Lung (tissue), 12 donors: ENCODE results near the gene FRMD4A. TPM values are rescaled to one million over a fixed set of nuclear protein-coding genes. Genes with fewer than 3 reads are reported as not detected.

Experiments used
- ATAC-seq: fragments of 200-7000 bp; cut with Tn5 transposase; one replicate; pipeline ENCODE4 v1.9.1; 2020; ENCODE audit warnings: moderate number of reproducible peaks; ENCODE audit not compliant: insufficient read depth, low FRiP score
- DNase-seq, 3 donors: peaks; one replicate each; pipeline ENCODE4 v3.0.0-alpha.2; 2013 to 2017
- H3K27ac ChIP-seq, 2 donors: one replicate each; pipeline ENCODE4 v1.5.1; 2013; ENCODE audit warnings: mild to moderate bottlenecking in 2 of 2, moderate library complexity in 2 of 2, control low read depth in 1 of 2, inconsistent platforms in 1 of 2, low read depth in 1 of 2, low read length in 1 of 2
- H3K27me3 ChIP-seq, 3 donors: one replicate each; pipeline ENCODE4 v1.5.1; 2013; ENCODE audit warnings: low read length in 2 of 3; ENCODE audit not compliant: control insufficient read depth in 3 of 3, insufficient read depth in 3 of 3
- H3K36me3 ChIP-seq, 4 donors: one replicate each; pipeline ENCODE4 v1.5.1; 2013; ENCODE audit warnings: low read length in 4 of 4, mild to moderate bottlenecking in 1 of 4, moderate library complexity in 1 of 4; ENCODE audit not compliant: control insufficient read depth in 4 of 4, insufficient read depth in 4 of 4
- H3K4me1 ChIP-seq, 5 donors: one replicate each; pipeline ENCODE4 v1.5.1; 2013; ENCODE audit warnings: low read length in 5 of 5, mild to moderate bottlenecking in 2 of 5, moderate library complexity in 1 of 5; ENCODE audit not compliant: control insufficient read depth in 5 of 5, insufficient read depth in 5 of 5
- H3K4me3 ChIP-seq: one replicate; pipeline ENCODE4 v1.5.1; 2013; ENCODE audit warnings: mild to moderate bottlenecking, control low read depth, moderate library complexity
- H3K9ac ChIP-seq, 2 donors: one replicate each; pipeline ENCODE4 v1.5.1; 2013; ENCODE audit warnings: low read length in 2 of 2, control low read depth in 1 of 2; ENCODE audit not compliant: insufficient read depth in 1 of 2
- H3K9me3 ChIP-seq, 4 donors: one replicate each; pipeline ENCODE4 v1.5.1; 2013; ENCODE audit warnings: low read length in 3 of 4, mild to moderate bottlenecking in 1 of 4, moderate library complexity in 1 of 4; ENCODE audit not compliant: control insufficient read depth in 4 of 4, insufficient read depth in 3 of 4
- WGBS, 2 donors: extraction: QIAGEN DNeasy Blood & Tissue Kit; methylation state at CpG; one replicate each; pipeline ENCODE4 v1.1.7; 2013; 5-methylcytosine and 5-hydroxymethylcytosine counted together
- polyA plus RNA-seq, 2 donors: library from polyadenylated mRNA; stranded (reverse); fragments of 200-250 nt; gene quantifications; one replicate each; pipeline ENCODE4 v1.2.1, GENCODE V29; 2013
- total RNA-seq, 2 donors: library from RNA; depleted of rRNA in 1 of 2; stranded (reverse); fragments of >200 nt in 1 of 2; gene quantifications; one replicate each; pipeline ENCODE4 v1.2.1, GENCODE V29; 2014 to 2021
- TF ChIP-seq, protein P1 (sequence below): IDR thresholded peaks from 2 replicates; pipeline ENCODE4 v1.5.1; 2012; ENCODE audit warnings: mild to moderate bottlenecking; ENCODE audit errors: control extremely low read depth, extremely low read depth
- donor health status: control.
- donor health status: control.
- donor health status: Bipolar disorder and iron deficiency.
- donor health status: healthy.
- donor health status: DM: yes; HTN: yes; CAD: no.

Gene FRMD4A
- total and polyA plus RNA-seq, 4 donors = 12.0 to 64.5 (median 29.3) TPM

- 95 to 96% methylated on average over 68 of the region's 68 CpGs for WGBS, 2 donors
- TF ChIP-seq, protein P1, sequence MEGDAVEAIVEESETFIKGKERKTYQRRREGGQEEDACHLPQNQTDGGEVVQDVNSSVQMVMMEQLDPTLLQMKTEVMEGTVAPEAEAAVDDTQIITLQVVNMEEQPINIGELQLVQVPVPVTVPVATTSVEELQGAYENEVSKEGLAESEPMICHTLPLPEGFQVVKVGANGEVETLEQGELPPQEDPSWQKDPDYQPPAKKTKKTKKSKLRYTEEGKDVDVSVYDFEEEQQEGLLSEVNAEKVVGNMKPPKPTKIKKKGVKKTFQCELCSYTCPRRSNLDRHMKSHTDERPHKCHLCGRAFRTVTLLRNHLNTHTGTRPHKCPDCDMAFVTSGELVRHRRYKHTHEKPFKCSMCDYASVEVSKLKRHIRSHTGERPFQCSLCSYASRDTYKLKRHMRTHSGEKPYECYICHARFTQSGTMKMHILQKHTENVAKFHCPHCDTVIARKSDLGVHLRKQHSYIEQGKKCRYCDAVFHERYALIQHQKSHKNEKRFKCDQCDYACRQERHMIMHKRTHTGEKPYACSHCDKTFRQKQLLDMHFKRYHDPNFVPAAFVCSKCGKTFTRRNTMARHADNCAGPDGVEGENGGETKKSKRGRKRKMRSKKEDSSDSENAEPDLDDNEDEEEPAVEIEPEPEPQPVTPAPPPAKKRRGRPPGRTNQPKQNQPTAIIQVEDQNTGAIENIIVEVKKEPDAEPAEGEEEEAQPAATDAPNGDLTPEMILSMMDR = no peak
- no peak for ATAC-seq
- Histone ChIP-seq H3K36me3 (peaks cover 32 to 50% (median 41%) of the 10 kb centered on the region in 4 donors), H3K27me3 (no peaks in the 10 kb centered on the region), H3K9ac (no peak overlapping the region), H3K9me3 (no peaks in the 10 kb centered on the region), H3K4me3 (no peak overlapping the region), H3K4me1 (peaks cover 0 to 34% (median 14%) of the 10 kb centered on the region in 5 donors), H3K27ac (no peak overlapping the region)
- DNase-seq = no peak
These were observed 674.2 kb downstream of the FRMD4A start for GRCh38 chr10:13656337-13657100.

- Histone ChIP-seq H3K9me3 (no peaks in the 10 kb centered on the region), H3K27me3 (no peaks in the 10 kb centered on the region), H3K36me3 (peaks cover 37 to 49% (median 43%) of the 10 kb centered on the region in 4 donors), H3K4me3 (no peak overlapping the region), H3K4me1 (peaks cover 0 to 18% (median 14%) of the 10 kb centered on the region in 5 donors), H3K9ac (no peak overlapping the region), H3K27ac (no peak overlapping the region)
- TF ChIP-seq, protein P1 = no peak
- ATAC-seq (no peak), DNase-seq (no peak)
- 91 to 92% methylated on average over 4 of the region's 4 CpGs for WGBS, 2 donors
These were observed 675.9 kb downstream of the FRMD4A start for GRCh38 chr10:13654846-13655245.

GRCh38 chr10:13654118-13654830 lies 676.5 kb downstream of the FRMD4A start:
- Histone ChIP-seq H3K9me3 (no peaks in the 10 kb centered on the region), H3K36me3 (peaks cover 37 to 51% (median 46%) of the 10 kb centered on the region in 4 donors), H3K27ac (peak overlapping the region in 1 of 2 donors; percentile 12), H3K4me1 (peaks cover 0 to 14% (median 11%) of the 10 kb centered on the region in 5 donors), H3K27me3 (no peaks in the 10 kb centered on the region), H3K9ac (no peak overlapping the region), H3K4me3 (no peak overlapping the region)
- DNase-seq (no peak), ATAC-seq (no peak)
- TF ChIP-seq, protein P1 = no peak
- WGBS, 2 donors = 90 to 94% methylated on average over 8 of the region's 8 CpGs
